ENCODE measurements around the gene IFT172.
A peak's percentile ranks its signal among the peaks of the same experiment; 100 is the strongest.

Gene IFT172

DNA sequence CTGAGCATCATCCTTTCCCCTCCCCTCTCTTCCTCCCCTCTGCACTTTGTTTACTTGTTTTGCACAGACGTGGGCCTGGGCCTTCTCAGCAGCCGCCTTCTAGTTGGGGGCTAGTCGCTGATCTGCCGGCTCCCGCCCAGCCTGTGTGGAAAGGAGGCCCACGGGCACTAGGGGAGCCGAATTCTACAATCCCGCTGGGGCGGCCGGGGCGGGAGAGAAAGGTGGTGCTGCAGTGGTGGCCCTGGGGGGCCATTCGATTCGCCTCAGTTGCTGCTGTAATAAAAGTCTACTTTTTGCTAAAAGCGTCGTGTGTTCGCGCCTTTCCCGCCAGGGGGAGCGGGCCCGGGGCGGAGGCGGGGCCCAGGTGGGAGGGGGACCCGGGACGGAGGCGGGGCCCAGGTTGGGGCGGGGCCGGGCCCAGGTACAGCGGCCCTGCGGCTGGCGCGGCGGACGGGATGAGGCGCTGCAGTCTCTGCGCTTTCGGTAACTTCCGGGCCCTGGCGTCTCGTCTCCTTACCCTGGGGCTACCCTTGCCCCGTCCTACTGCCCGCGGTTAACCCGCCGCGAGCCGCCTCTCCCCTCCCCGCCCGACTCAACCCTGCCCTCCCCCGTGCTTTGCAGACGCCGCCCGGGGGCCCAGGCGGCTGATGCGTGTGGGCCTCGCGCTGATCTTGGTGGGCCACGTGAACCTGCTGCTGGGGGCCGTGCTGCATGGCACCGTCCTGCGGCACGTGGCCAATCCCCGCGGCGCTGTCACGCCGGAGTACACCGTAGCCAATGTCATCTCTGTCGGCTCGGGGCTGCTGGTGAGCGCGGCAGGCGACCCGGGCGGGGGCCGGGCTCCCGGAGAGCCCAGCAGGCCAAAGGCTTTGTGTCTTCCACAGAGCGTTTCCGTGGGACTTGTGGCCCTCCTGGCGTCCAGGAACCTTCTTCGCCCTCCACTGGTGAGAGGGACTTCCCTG is 47.3 kb downstream of the IFT172 start, which contains the start of gene KRTCAP3:
Gene KRTCAP3, plus strand, starts transcription at position 424 of the 962 bp plus-strand sequence. Its CDS starts 32 bp downstream, at position 456.
- TF ChIP-seq, protein P1, sequence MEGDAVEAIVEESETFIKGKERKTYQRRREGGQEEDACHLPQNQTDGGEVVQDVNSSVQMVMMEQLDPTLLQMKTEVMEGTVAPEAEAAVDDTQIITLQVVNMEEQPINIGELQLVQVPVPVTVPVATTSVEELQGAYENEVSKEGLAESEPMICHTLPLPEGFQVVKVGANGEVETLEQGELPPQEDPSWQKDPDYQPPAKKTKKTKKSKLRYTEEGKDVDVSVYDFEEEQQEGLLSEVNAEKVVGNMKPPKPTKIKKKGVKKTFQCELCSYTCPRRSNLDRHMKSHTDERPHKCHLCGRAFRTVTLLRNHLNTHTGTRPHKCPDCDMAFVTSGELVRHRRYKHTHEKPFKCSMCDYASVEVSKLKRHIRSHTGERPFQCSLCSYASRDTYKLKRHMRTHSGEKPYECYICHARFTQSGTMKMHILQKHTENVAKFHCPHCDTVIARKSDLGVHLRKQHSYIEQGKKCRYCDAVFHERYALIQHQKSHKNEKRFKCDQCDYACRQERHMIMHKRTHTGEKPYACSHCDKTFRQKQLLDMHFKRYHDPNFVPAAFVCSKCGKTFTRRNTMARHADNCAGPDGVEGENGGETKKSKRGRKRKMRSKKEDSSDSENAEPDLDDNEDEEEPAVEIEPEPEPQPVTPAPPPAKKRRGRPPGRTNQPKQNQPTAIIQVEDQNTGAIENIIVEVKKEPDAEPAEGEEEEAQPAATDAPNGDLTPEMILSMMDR (IDR thresholded peaks at IDR 0.05; ENCODE audit: insufficient read depth, low read length, poor library complexity, severe bottlenecking): peak; percentile 19
- no peak for TF ChIP-seq EZH2phosphoT487 (conservative IDR thresholded peaks at IDR 0.05; ENCODE audit: low read length)
- Histone ChIP-seq H3K36me3 (ENCODE audit: low read length) (peaks cover 3% of the 10 kb centered on the region; the same call in 1 of the 2 replicates), H3K4me3 (ENCODE audit: insufficient read depth, low read length, poor library complexity, severe bottlenecking) (no peak within 1 kb of the TSS), H3K9ac (ENCODE audit: low read length) (no peak within 1 kb of the TSS), H3K4me2 (ENCODE audit: low read depth, low read length, poor library complexity, severe bottlenecking) (peak within 1 kb of the TSS; percentile 21), H3K27ac (ENCODE audit: low read depth, low read length) (no peak within 1 kb of the TSS), H3K9me3 (ENCODE audit: insufficient read depth, low read length) (no peaks in the 10 kb centered on the region), H2AFZ (ENCODE audit: low read depth, low read length, severe bottlenecking) (no peak within 1 kb of the TSS), H3F3A (ENCODE audit: insufficient read depth) (no peaks in the 10 kb centered on the region), H4K20me1 (ENCODE audit: low read depth, low read length) (no peaks in the 10 kb centered on the region), H3K27me3 (ENCODE audit: low read length) (no peaks in the 10 kb centered on the region), H3K9me2 (replicated peaks; ENCODE audit: insufficient read depth, low read length) (no peaks in the 10 kb centered on the region), H3K79me2 (ENCODE audit: insufficient read depth, low read length) (no peaks in the 10 kb centered on the region)

DNA sequence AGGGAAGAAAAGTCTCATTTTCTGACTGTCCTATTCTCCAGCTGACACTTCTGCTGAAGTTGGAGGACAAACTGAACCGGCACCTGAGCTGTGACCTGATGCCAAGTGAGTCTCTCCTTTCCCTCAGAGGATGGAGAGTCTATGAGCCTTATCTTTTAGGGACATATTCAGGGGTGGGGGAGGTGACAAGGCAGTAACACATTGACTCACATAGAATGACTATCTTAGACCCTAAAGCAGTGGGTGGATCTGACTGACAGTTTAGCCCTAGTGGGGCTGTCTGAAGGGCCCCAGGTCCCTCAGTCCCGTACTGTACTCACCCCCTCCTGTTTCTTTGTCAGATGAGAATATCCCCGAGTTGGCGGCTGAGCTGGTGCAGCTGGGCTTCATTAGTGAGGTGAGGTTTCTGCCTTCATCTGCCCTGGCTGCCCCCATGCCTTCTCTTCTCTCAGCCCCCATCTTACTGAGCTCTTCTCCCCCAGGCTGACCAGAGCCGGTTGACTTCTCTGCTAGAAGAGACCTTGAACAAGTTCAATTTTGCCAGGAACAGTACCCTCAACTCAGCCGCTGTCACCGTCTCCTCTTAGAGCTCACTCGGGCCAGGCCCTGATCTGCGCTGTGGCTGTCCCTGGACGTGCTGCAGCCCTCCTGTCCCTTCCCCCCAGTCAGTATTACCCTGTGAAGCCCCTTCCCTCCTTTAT is 48.2 kb downstream of the IFT172 start:
- H3F3A ChIP-seq (ENCODE audit: insufficient read depth): no peaks in the 10 kb centered on the region
- H3K4me2 ChIP-seq (ENCODE audit: low read depth, low read length, poor library complexity, severe bottlenecking): no peak overlapping the region
- no peaks in the 10 kb centered on the region for H3K9me2 ChIP-seq (replicated peaks; ENCODE audit: insufficient read depth, low read length)
- no peak overlapping the region for H3K4me3 ChIP-seq (ENCODE audit: insufficient read depth, low read length, poor library complexity, severe bottlenecking)
- TF ChIP-seq, protein P1 (IDR thresholded peaks at IDR 0.05; ENCODE audit: insufficient read depth, low read length, poor library complexity, severe bottlenecking): no peak
- TF ChIP-seq EZH2phosphoT487 (conservative IDR thresholded peaks at IDR 0.05; ENCODE audit: low read length): no peak
- no peak overlapping the region for H3K9ac ChIP-seq (ENCODE audit: low read length)
- H3K79me2 ChIP-seq (ENCODE audit: insufficient read depth, low read length): no peaks in the 10 kb centered on the region
- H3K36me3 ChIP-seq (ENCODE audit: low read length): peaks cover 3% of the 10 kb centered on the region; the same call in 1 of the 2 replicates
- no peaks in the 10 kb centered on the region for H3K9me3 ChIP-seq (ENCODE audit: insufficient read depth, low read length)
- no peak overlapping the region for H3K27ac ChIP-seq (ENCODE audit: low read depth, low read length)
- H2AFZ ChIP-seq (ENCODE audit: low read depth, low read length, severe bottlenecking): no peak overlapping the region
- no peaks in the 10 kb centered on the region for H4K20me1 ChIP-seq (ENCODE audit: low read depth, low read length)
- no peaks in the 10 kb centered on the region for H3K27me3 ChIP-seq (ENCODE audit: low read length)

- no peak overlapping the region for H3K9ac ChIP-seq (ENCODE audit: low read length)
- H3K9me3 ChIP-seq (ENCODE audit: insufficient read depth, low read length): no peaks in the 10 kb centered on the region
- no peaks in the 10 kb centered on the region for H3K27me3 ChIP-seq (ENCODE audit: low read length)
- TF ChIP-seq, protein P1 (IDR thresholded peaks at IDR 0.05; ENCODE audit: insufficient read depth, low read length, poor library complexity, severe bottlenecking): no peak
- no peak for TF ChIP-seq EZH2phosphoT487 (conservative IDR thresholded peaks at IDR 0.05; ENCODE audit: low read length)
- H3K4me2 ChIP-seq (ENCODE audit: low read depth, low read length, poor library complexity, severe bottlenecking): no peak overlapping the region
- H3K36me3 ChIP-seq (ENCODE audit: low read length): peaks cover 6% of the 10 kb centered on the region; the same call in 1 of the 2 replicates
- H3K79me2 ChIP-seq (ENCODE audit: insufficient read depth, low read length): peaks cover 13% of the 10 kb centered on the region
- no peaks in the 10 kb centered on the region for H4K20me1 ChIP-seq (ENCODE audit: low read depth, low read length)
- no peaks in the 10 kb centered on the region for H3F3A ChIP-seq (ENCODE audit: insufficient read depth)
- no peaks in the 10 kb centered on the region for H3K9me2 ChIP-seq (replicated peaks; ENCODE audit: insufficient read depth, low read length)
- H3K27ac ChIP-seq (ENCODE audit: low read depth, low read length): no peak overlapping the region
- H3K4me3 ChIP-seq (ENCODE audit: insufficient read depth, low read length, poor library complexity, severe bottlenecking): no peak overlapping the region
- H2AFZ ChIP-seq (ENCODE audit: low read depth, low read length, severe bottlenecking): no peak overlapping the region
Measured at GRCh38 chr2:27435628-27436027, 53.9 kb downstream of the IFT172 start.

Measured in SU-DHL-6 (cell line).